TTC549 (cell line): ENCODE data around the gene NPFFR1.
"Not testable (repeated sequence)": the region's sequence is repeated elsewhere in the genome, so short reads cannot be mapped to it uniquely, and the experiment has no call there.

Experiments used
- FAIRE-seq: peaks from 2 replicates; lab custom pipeline; 2012; peaks lifted over from hg19 to GRCh38; lab: Jason Lieb, UNC

Gene NPFFR1

DNA sequence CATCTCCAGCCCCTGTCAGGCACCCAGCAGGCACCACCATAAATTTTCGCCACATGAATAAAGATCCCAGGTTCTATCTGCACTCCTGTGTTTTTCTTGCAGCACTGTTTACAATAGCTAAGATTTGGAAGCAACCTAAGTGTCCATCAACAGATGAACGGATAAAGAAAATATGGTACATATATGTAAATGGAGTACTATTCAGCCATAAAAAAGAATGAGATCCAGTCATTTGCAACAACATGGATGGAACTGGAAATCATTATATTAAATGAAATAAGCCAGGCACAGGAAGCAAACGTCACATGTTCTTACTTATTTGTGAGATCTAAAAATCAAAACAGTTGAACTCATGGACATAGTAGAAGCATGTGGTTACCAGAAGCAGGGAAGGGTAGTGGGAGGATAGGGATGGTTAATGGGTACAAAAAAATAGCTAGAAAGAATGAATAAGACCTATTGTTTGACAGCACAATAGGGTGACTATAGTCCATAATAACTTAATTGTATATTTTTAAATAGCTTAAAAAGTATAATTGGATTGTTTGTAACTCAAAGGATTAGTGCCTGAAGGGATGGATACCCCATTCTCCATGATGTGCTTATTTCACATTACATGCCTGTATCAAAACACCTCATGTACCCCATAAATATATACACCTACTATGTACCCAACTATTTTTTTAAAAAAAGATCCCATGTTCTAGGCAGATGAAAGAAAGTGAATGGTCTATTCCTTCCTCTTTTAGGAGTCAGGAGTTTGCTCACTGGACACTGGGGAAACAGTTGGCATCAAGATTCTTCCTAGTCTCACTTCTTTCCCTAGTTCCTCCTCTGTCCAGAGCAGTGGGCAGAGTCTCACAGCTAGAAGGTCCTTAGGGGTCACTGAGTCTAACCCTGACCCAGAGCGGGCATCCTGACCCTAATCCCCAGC is 1.0 kb upstream of the NPFFR1 start:
- no peak for FAIRE-seq

DNA sequence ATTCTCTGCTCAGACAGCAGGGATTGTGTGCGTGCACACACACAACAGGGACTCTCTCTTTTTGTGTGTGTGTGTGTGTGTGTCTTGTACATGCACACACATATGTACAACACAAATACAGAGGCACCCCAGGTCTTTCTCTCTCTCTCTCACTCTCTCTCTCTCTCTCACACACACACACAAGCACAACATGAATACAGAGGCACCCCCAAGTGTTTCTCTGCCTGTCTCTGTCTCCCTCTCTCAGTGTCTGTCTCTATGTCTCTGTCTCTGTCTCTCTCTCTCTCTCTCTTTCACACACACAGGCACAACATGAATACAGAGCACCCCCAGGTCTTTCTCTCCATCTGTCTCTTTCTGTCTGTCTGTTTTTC is 746 bp downstream of the NPFFR1 start:
- FAIRE-seq: no peak

DNA sequence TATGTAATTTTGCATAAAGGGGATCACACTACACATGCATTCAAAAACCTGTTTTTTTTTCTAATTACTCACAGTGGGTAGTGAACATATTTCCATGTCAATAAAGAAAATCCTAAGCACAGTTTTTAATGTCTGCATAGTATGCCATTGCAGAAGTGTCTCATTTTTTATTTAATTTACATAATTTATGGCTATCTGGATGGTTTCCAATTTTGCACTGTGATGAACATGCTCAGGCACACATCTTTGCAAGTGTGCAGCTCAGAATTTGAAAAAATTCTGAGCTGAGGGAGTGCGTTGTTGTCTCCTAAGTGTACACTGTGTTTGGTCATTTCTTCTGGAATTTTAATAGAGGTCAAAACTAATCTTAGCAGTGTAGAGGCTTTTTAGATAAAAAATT is 2.2 kb downstream of the NPFFR1 start:
- FAIRE-seq: no peak

DNA sequence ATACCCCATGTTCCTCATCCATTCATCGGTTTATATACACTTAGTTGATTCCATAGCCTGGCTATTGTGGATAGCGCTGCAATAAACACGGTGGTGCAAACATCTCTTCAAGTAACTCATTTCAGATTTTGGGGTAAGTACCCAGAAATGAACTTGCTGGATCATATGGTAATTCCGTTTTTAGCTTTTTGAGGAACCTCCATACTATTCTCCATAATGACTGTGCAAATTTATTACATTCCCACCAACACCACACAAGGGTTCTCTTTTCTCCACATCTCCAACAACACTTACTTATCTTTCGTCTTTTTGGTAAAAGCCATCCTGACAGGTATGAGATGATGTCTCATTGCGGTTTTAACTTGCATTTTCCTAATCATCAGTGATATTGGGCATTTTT is 3.7 kb downstream of the NPFFR1 start:
- no peak for FAIRE-seq

DNA sequence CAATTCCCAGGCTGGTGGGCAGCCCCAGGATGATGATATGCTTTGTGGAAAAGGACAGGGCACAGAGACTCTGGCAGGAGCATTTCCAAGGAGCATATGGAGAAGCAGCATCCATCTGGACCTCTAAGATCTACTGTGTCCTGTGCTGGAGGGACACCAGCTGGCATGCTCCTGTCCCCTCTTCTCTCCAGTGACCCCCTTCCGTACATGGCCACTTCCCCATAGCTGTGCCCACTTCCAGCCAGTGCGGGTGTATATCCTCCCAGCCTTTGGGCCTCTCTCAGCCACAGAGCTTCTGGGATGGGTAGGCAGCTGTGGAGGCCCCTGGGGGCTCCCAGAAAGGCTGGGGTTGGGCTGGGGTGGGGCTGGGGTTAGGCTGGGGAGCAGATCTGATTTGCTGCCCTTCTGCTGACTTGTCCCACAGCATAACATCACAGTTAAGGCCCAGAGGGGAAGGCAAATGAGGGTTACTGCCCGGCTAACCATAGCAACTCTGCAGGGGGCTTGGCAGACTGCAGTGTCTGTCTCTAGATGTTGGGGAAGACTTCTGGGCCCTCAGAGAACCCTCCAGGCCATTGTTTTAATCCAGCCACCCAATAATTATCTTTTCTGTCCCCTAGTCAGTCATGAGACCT is 6.3 kb downstream of the NPFFR1 start:
- FAIRE-seq: no peak

DNA sequence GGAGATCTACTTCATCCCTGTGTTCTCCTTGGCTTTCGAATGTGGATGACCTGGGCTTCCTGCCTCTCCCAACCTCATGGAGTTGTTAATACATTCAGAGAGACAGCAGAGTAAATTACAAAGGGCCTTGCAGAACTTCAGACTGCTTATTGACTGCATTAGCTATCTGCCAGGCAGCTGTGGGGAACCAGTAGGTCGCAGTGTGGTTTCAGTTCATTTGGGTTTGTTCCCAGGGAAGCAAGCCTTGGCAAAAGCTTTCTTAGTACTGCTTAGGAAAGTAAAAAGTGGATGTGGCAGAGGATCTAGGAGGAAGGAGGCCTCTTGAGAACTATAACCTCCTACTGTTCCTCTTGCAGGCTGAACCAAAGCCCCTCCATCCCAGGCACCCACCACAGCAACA is 9.2 kb downstream of the NPFFR1 start:
- no peak for FAIRE-seq

GRCh38 chr10:70272925-70273316 is 10.9 kb downstream of the NPFFR1 start:
- FAIRE-seq: no peak

- FAIRE-seq: no peak
Measured at GRCh38 chr10:70271996-70272924, 11.5 kb downstream of the NPFFR1 start.

DNA sequence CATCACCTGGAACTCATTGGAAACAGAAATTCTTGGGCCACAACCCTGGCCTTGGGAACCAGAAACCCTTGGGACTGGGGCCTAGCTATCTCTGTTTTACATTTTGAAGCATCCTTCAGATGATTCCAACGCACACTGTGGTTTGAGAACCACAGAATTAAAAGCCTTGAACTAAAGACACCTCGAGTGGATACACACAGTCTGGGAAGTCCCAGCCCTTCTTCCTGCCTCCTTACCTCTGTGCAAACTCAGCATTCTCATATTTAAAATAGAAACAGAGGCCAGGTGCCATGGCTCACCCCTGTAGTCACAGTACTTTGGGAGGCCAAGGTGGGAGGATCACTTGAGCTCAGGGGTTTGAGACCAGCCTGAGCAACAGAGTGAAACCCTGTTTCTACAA is 12.9 kb downstream of the NPFFR1 start:
- no peak for FAIRE-seq

- no peak for FAIRE-seq
Measured at GRCh38 chr10:70269741-70270140, 14.1 kb downstream of the NPFFR1 start.

- FAIRE-seq: no peak
Measured at GRCh38 chr10:70268376-70268775, 15.4 kb downstream of the NPFFR1 start.

DNA sequence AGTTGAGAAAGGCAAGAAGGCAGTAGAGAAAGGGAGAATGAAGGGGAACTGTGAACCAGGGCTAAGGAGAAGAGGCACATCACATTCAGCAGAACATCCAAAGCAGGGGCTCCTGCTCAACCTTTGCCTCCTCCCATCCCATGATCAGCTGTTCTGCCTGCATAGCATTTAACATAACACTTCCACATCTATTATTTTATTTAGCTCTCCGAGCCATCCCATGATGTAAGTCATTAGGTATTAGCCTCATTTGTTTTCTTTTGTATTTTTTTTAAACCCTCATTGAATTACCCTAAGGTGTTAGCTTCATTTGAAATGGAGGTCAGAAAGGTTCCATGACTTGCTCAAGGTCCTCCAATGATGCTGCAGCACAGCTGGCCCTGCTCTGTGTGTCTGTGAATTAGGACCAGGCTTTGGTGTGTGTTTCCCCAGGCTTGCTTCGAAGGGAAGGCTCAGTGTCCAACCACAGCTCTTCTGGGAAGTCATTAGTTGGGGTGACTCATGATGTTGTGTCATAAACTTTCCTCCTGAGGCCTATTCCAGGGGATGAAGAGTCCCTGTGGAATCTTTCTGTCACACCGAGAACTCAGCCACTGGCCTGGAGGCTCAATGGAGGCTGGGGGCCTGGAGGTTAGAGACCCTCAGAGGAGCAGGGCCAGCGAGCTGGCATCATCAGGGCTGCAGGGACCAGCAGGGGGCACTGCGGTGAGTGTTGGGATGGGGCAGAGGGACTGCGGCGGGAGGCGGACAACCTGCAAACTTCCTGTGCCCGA is 16.5 kb downstream of the NPFFR1 start:
- no peak for FAIRE-seq

- no peak for FAIRE-seq
Measured at GRCh38 chr10:70266701-70267100, 17.1 kb downstream of the NPFFR1 start.

DNA sequence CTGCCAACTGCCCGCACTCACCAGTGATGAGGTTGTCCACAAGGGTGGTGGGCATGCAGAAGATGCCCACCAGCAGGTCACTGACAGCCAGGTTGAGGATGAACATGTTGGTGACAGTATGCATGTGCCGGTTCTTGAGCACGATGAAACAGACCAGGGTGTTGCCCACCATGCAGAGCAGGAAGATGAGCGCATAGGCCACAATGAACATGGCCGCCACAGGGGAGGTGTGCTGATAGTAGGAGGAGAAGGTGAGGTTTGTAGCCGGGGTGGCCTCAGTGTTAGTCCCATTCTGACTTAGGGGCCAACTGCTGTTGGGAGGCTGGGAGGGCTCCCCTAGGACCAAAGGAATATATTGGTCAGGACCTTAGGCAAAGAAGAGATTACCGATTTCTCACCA is 17.7 kb downstream of the NPFFR1 start:
- no peak for FAIRE-seq

DNA sequence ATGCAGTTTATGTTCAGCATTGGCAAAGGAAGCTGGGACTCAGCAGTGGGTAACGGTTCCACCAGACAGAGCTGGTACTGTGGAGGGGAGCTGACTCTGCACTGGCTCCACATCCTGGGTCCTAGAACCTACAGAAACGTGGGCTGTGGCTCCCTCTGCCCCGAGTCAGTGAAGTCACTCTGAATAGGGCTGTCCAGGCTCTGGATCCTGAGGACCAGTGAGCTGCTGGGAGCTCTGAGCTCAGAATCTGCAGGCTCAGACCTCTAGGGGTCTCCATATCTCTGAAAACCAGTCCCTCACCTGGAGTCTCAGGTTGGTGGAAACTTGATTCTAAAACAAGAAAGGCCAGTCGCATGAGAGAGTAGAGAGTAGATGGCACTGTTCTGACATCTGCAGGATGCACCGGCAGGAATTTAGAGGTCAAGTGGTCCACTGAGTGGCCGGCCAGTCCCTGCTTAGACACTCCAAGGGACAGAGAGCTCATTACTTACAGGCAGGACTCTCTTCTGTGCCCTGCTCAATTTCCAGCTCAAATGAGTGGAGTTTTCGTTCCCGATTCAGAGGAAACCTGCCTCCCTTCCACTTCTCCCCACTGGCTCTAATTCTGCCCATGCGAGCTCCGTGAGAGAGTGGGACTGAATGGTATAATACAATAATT is 18.6 kb downstream of the NPFFR1 start:
- no peak for FAIRE-seq

- FAIRE-seq: no peak
Measured at GRCh38 chr10:70260734-70261133, 23.1 kb downstream of the NPFFR1 start.

- FAIRE-seq: no peak
Measured at GRCh38 chr10:70260259-70260658, 23.5 kb downstream of the NPFFR1 start.

- no peak for FAIRE-seq
Measured at GRCh38 chr10:70258216-70258615, 25.6 kb downstream of the NPFFR1 start.

DNA sequence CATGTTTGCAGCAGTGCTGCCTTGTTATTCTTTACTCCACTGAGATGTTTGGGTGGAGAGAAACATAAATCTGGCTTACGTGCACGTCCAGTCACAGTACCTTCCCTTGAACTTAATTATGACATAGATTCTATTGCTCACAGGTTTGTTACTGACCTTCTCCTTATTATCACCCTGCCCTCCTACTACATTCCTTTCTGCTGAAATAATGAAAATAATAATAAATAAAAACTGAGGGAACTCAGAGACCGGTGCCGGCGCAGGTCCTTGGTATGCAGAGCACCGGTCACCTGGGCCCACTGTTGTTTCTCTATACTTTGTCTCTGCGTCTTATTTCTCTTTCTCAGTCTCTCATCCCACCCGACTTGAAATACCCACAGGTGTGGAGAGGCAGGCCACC is 26.0 kb downstream of the NPFFR1 start:
- FAIRE-seq: not testable (repeated sequence)

DNA sequence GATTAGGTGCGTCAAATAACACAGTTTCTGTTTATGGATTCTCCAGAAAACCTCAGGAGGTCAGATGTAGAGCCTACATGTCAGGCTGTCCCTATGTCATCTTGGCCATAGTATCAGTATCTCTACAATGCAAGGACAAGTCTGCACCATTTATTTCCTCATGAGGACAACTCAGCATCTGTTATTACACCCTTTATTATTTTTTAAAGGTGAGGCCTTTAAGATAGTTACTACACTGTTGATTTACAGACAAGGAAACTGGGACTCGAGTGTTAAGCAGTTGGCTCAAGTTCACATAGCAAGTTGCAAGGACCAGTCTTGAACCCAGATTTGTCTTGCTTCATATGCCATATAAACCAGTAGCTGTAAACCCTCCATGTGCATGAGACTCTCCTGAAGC is 27.3 kb downstream of the NPFFR1 start:
- FAIRE-seq: no peak
